Left lobe of liver (tissue), 2 donors: ENCODE results near the gene ERMP1. TPM values are rescaled to one million over a fixed set of nuclear protein-coding genes. Genes with fewer than 3 reads are reported as not detected.
A peak's percentile ranks its signal among the peaks of the same experiment; 100 is the strongest.
"Not testable (repeated sequence)": the region's sequence is repeated elsewhere in the genome, so short reads cannot be mapped to it uniquely, and the experiment has no call there.

Source experiments
- ATAC-seq: fragments of 200-7000 bp; cut with Tn5 transposase; one replicate; pipeline ENCODE4 v1.9.1; 2020; ENCODE audit warnings: mild to moderate bottlenecking, moderate library complexity
- DNase-seq: peaks from one replicate; pipeline ENCODE4 v3.0.0-alpha.2; 2020; ENCODE audit warnings: low spot score
- total RNA-seq: library from RNA; stranded (reverse); gene quantifications from one replicate; pipeline ENCODE4 v1.2.1, GENCODE V29; 2021
- donor health status: DM: no; HTN: no; CAD: no; lungs with moderate emphysema.
- donor health status: DM: no; HTN: yes; CAD: no.

Gene ERMP1
- total RNA-seq, 1 donor from 2014 or later = 11.8 TPM

GRCh38 chr9:5784526-5785315 lies 48.2 kb downstream of the ERMP1 start:
- DNase-seq (no peak), ATAC-seq (no peak)

GRCh38 chr9:5783982-5784381 lies 48.9 kb downstream of the ERMP1 start:
- ATAC-seq = no peak

GRCh38 chr9:5783420-5783819 lies 49.5 kb downstream of the ERMP1 start:
- DNase-seq, ATAC-seq: not testable (repeated sequence)

More at GRCh38 chr9:5783982-5784381, 48.9 kb downstream of the ERMP1 start:
- DNase-seq = no peak

- DNase-seq (peak; percentile 53), ATAC-seq (peak; percentile 50)
Measured at GRCh38 chr9:5779705-5780218, 53.2 kb downstream of the ERMP1 start.

DNA sequence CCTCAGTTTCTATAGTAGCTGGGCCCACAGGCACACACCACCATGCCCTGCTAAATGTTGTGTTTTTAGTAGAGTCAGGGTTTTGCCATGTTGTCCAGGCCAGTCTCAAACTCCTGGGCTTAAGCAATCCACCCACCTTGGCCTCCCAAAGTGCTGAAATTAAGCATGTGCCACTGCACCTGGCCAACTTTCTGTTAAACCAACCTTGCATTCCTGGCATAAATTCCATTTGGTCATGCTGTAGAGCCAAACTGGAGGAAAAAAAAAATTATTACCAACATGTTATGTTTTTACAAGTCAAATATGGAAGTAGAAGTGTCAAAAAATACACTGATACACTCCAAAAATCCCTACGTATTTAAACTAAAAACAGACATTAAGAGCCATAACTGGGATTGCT lies 54.1 kb downstream of the ERMP1 start:
- ATAC-seq (no peak), DNase-seq (no peak)

GRCh38 chr9:5773324-5773999 lies 59.5 kb downstream of the ERMP1 start:
- ATAC-seq = no peak

DNA sequence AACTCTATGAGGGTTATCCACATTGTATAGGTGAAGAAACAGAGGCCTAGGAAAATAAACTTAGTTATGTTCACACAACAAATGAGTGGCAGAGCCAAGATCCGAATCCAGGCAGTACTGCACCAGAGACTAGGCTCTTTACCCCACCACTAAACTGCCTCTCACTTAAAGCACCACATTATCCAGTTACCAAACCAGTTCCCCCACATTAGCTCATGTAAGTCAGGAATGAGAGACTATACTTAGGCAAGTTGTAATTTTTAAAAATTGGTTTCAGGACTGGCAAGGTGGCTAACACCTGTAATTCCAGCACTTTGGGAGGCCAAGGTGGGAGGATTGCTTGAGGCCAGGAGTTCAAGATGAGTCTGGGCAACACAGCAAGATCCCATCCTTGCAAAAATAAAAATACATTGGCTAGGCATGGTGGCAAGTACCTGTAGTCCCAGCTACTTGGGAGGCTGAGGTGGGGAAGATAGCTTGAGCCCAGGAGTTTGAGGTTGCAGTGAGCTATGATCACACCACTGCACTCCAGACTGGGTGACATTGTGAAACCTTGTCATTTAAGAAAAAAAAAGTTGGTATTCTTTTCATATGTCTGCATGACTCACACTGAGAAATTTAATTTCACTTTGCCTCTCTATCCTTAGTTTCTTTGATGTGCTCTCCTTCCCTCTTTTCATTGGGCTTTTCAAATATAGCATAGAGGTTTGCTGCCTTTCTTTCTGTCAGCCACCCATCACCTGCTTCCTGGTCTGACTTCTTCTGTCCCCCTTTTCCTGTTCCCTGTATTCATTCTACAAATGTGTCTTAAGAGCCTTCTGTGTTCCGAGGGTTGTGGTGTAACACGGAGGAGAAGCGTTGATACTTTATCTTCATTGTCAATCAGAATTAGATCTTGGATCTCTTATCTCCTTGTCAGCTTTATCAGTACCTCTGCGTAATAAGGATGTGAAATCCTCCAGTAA lies 64.7 kb downstream of the ERMP1 start:
- no peak for DNase-seq

More at GRCh38 chr9:5773324-5773999, 59.5 kb downstream of the ERMP1 start:
- no peak for DNase-seq

DNA sequence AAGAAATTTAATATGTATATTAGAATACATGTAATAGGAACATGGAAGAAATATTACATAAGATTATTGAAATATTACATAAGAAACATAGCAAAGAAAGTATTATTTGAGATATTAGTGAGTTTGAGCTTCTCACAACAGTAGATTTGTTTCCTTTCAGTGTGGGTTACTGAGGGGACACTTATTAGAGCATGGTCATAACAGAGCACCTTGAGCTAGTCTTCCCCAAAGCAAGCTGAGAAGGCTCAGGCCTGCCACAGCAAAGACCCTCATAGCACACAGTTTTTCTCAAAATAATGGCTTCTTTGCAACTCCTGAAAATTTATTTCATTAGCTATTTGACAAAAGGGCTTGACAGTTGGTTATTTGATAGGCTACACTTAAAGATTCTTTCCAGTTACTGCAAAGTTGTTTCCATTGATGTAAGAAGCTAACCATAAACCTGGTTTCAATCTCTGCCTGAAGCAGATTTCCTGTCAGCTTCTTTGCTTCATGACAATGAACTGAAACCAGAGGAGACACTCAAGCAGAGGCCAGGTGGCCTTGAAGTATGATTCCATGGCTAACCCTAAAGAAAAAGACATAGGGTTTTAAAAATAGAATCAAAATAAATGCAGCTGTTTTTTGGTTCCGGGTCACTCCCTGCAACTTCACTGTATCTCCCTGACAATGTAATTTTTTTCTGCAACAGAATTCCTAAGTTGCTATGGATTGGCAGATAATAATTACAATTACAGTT lies 68.6 kb downstream of the ERMP1 start:
- no peak for DNase-seq
- no peak for ATAC-seq

More for the DNA sequence above, 64.7 kb downstream of the ERMP1 start:
- no peak for ATAC-seq

DNA sequence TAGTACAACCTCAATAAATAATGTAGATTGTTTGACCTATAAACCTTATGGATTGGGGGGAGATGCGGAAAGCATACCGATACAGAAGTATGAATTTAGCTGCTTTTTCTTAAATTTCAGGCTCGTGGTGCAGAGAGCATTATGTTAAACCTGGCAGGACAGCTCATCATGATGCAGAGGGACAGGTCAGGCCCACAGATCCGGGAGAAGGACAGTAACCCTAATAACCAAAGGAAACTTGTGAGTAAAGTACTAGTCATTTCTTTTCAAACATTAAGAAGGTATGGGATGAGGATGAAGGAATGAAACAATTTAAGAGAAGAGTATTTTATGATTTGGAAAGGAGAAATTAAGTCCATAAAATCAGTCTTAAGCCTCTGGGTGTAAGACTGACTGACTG lies 70.5 kb downstream of the ERMP1 start:
- DNase-seq = no peak
- ATAC-seq = no peak

DNA sequence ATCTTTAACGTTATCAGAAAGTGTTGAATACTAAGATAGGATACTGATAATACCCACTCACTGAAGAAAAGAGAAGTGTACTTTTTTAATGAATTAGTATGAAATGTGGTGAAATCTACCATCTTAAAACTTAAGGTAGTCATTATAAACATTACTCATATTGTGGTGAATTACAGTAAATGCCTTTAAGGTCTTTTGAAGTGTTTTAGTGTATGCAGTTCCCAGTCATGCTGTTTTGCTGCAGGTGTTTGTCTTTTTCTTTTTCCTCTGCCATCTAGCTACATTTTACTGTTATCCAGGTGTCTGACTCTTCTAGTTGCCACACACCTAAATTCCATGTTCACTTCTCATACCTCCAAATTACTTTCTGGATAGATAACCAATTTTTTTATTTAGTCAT lies 72.6 kb downstream of the ERMP1 start:
- DNase-seq (no peak), ATAC-seq (no peak)

- DNase-seq (no peak), ATAC-seq (no peak)
Measured at GRCh38 chr9:5756633-5757032, 76.3 kb downstream of the ERMP1 start.

- DNase-seq (no peak), ATAC-seq (peak; percentile 56)
Measured at GRCh38 chr9:5750569-5750968, 82.3 kb downstream of the ERMP1 start.

- ATAC-seq (no peak), DNase-seq (no peak)
Measured at GRCh38 chr9:5749306-5749705, 83.6 kb downstream of the ERMP1 start.

GRCh38 chr9:5748438-5748837 lies 84.5 kb downstream of the ERMP1 start:
- DNase-seq (no peak), ATAC-seq (peak; percentile 75)

DNA sequence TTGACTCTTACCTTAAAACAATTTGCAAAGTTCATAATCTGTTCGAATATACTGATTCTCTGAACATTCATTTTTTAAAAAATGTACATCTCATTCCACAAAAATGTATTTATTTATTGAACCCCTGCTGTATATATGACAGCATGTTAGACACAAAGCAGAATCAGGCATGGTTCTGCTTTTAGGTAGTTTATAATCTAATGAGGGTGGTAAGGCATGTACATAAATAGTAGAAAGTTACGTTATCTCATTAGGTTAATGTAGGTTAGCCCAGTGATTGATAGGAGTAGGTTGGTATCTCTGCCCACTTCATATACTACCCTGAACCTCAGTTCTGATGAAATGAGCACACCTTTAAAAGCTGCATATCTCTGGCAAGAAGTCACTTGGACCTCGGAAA lies 89.8 kb downstream of the ERMP1 start:
- DNase-seq (no peak), ATAC-seq (no peak)

DNA sequence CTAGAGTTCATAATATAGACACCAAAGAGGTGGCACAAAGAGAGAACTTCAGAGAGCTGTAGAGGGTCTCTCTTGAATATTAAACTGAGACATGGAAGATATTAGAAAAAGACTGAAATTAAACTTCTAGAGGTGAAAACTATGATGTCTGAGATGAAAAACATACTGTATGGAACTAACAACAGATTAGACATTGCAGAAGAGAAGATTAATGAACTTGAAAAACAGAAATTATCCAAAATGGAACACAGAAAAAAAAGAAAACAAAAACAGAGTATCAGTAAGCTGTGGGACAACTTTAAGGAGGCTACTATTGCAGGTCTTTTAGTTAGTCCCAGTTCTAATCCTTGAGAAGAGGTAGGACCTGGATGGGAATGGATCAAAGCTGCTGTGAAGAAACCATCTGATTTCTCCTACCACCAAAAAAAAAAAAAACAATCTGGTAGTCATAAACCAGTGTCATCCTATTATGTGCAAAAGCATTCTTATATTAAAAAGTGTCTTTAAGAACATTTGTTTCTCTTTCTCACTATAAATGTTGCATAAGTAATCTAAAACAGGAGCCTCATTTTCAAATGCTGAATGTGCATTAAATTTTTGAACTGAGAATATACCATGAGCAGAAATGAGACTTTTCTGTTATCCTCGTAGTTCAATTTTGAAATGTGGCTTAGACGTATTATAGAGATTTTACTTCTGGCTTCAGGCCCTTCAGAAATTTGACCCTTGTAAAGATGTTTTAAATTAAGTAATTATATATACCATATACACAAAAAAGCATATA lies 96.2 kb downstream of the ERMP1 start:
- ATAC-seq (no peak), DNase-seq (no peak)

DNA sequence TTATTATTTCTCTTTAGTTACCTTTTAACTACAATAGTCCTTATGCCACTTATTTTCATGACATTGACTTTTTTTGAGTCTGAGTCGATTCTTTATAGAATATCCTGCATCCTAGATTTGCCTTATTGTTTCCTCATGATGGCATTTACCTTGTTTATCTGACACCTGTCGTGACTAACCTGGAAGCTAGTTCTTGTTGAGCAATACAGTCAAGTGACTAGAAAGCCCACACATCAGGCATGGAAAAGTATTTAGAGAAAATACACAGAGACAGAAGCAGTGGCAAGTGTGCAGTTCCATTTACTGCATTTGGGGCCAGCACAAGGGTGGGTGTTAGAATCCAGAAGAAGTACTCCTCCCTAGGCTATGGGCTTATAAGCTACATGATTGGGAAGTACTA lies 97.8 kb downstream of the ERMP1 start:
- ATAC-seq = no peak
- DNase-seq = no peak
